Type B pancreatic cell (in vitro differentiated cells): ENCODE data around the gene CEP350. TPM values are rescaled to one million over a fixed set of nuclear protein-coding genes. Genes with fewer than 3 reads are reported as not detected.

Experiments
- DNase-seq: peaks from one replicate; pipeline ENCODE4 v3.0.0; 2021; ENCODE audit warnings: mixed read lengths; ENCODE audit not compliant: unreplicated experiment; ENCODE audit errors: extremely low spot score
- H3K27ac Mint-ChIP-seq: 2 replicates; pipeline ENCODE4 v1.8.0; 2021; ENCODE audit warnings: mild to moderate bottlenecking, mixed read lengths
- H3K27me3 Mint-ChIP-seq: 2 replicates; pipeline ENCODE4 v1.8.0; 2021; ENCODE audit warnings: mixed read lengths
- H3K36me3 Mint-ChIP-seq: 2 replicates; pipeline ENCODE4 v1.8.0; 2021; ENCODE audit warnings: mixed read lengths
- H3K4me1 Mint-ChIP-seq: one replicate; pipeline ENCODE4 v1.8.0; 2021; ENCODE audit warnings: mixed read lengths; ENCODE audit not compliant: unreplicated experiment
- H3K4me3 Mint-ChIP-seq: 2 replicates; pipeline ENCODE4 v1.8.0; 2021; ENCODE audit warnings: mild to moderate bottlenecking, mixed read lengths
- H3K9me3 Mint-ChIP-seq: 2 replicates; pipeline ENCODE4 v1.8.0; 2021; ENCODE audit warnings: mixed read lengths
- CTCF ChIP-seq: fragments of 200-600 bp; sonication (generic); conservative IDR thresholded peaks from 2 replicates; pipeline ENCODE4 v1.5.0; 2021; ENCODE audit warnings: antibody characterized with exemption, mild to moderate bottlenecking
- total RNA-seq: library from RNA; stranded (reverse); gene quantifications from 2 replicates; pipeline ENCODE4 v1.2.1, GENCODE V29; 2021; ENCODE audit warnings: low replicate concordance

Gene CEP350
- total RNA-seq, 1 donor from 2014 or later = 41.5 TPM

- Mint-ChIP-seq H3K4me1 (peaks cover 8% of the 10 kb centered on the region), H3K27me3 (peaks cover 3% of the 10 kb centered on the region), H3K9me3 (no peaks in the 10 kb centered on the region), H3K4me3 (no peak overlapping the region), H3K27ac (no peak overlapping the region), H3K36me3 (no peaks in the 10 kb centered on the region)
- no peak for TF ChIP-seq CTCF
- DNase-seq = no peak
Observed at GRCh38 chr1:179937668-179938254, 16.8 kb upstream of the CEP350 start.

GRCh38 chr1:179938752-179939151, 15.9 kb upstream of the CEP350 start:
- Mint-ChIP-seq H3K4me3 (no peak overlapping the region), H3K9me3 (no peaks in the 10 kb centered on the region), H3K27ac (no peak overlapping the region), H3K4me1 (peaks cover 8% of the 10 kb centered on the region), H3K36me3 (no peaks in the 10 kb centered on the region), H3K27me3 (peaks cover 3% of the 10 kb centered on the region)
- no peak for DNase-seq
- TF ChIP-seq CTCF = no peak

- H3K9me3 Mint-ChIP-seq = no peaks in the 10 kb centered on the region
- H3K36me3 Mint-ChIP-seq = no peaks in the 10 kb centered on the region
Observed at GRCh38 chr1:179939941-179940340, 14.7 kb upstream of the CEP350 start.

GRCh38 chr1:179941454-179941853, 13.2 kb upstream of the CEP350 start:
- no peak overlapping the region for H3K4me3 Mint-ChIP-seq
- H3K9me3 Mint-ChIP-seq = no peaks in the 10 kb centered on the region
- TF ChIP-seq CTCF = no peak
- H3K27ac Mint-ChIP-seq = no peak overlapping the region
- no peaks in the 10 kb centered on the region for H3K36me3 Mint-ChIP-seq
- H3K4me1 Mint-ChIP-seq = peaks cover 8% of the 10 kb centered on the region
- H3K27me3 Mint-ChIP-seq = no peaks in the 10 kb centered on the region
- no peak for DNase-seq

More at GRCh38 chr1:179939941-179940340, 14.7 kb upstream of the CEP350 start:
- Mint-ChIP-seq H3K4me3 (no peak overlapping the region), H3K27ac (no peak overlapping the region), H3K4me1 (peaks cover 8% of the 10 kb centered on the region), H3K27me3 (peaks cover 3% of the 10 kb centered on the region)
- no peak for DNase-seq
- TF ChIP-seq CTCF = no peak

GRCh38 chr1:179950651-179951050, 4.0 kb upstream of the CEP350 start:
- Mint-ChIP-seq H3K27me3 (no peaks in the 10 kb centered on the region), H3K4me1 (no peaks in the 10 kb centered on the region), H3K36me3 (no peaks in the 10 kb centered on the region), H3K4me3 (no peak overlapping the region), H3K9me3 (no peaks in the 10 kb centered on the region), H3K27ac (no peak overlapping the region)
- no peak for DNase-seq
- no peak for TF ChIP-seq CTCF
